NOMO-1 (cell line): Measurements from ENCODE around the gene DGCR6L.
"Not testable (repeated sequence)": the region's sequence is repeated elsewhere in the genome, so short reads cannot be mapped to it uniquely, and the experiment has no call there.

Experiments used
- DNase-seq, 2 experiments: peaks; one replicate each; lab custom pipeline; 2025; ENCODE audit not compliant: unreplicated experiment in 2 of 2; lab: John Stamatoyannopoulos, UW

Gene DGCR6L

GRCh38 chr22:20295262-20296064 lies 24.4 kb downstream of the DGCR6L start:
- DNase-seq, result no peak

GRCh38 chr22:20292673-20293232 lies 27.1 kb downstream of the DGCR6L start:
- no peak for DNase-seq

- no peak for DNase-seq
These were observed 27.8 kb downstream of the DGCR6L start for GRCh38 chr22:20292108-20292507.

GRCh38 chr22:20291604-20292063 lies 28.2 kb downstream of the DGCR6L start:
- DNase-seq, result no peak

GRCh38 chr22:20291249-20291586 lies 28.6 kb downstream of the DGCR6L start:
- no peak for DNase-seq

- DNase-seq, result no peak
These were observed 29.1 kb downstream of the DGCR6L start for GRCh38 chr22:20290578-20291248.

GRCh38 chr22:20290045-20290392 lies 29.8 kb downstream of the DGCR6L start:
- no peak for DNase-seq

GRCh38 chr22:20289182-20290044 lies 30.4 kb downstream of the DGCR6L start:
- not testable (repeated sequence) for DNase-seq

- DNase-seq, result not testable (repeated sequence)
These were observed 33.0 kb downstream of the DGCR6L start for GRCh38 chr22:20286784-20287423.

GRCh38 chr22:20286312-20286660 lies 33.6 kb downstream of the DGCR6L start:
- not testable (repeated sequence) for DNase-seq

- peak in 1 of 2 experiments; percentile 34 for DNase-seq
These were observed 34.2 kb downstream of the DGCR6L start for GRCh38 chr22:20285473-20286311.

GRCh38 chr22:20284471-20285086 lies 35.3 kb downstream of the DGCR6L start:
- no peak for DNase-seq

GRCh38 chr22:20283674-20284066 lies 36.2 kb downstream of the DGCR6L start:
- DNase-seq, result no peak

GRCh38 chr22:20282901-20283673 lies 36.8 kb downstream of the DGCR6L start:
- no peak for DNase-seq

- no peak for DNase-seq
These were observed 38.0 kb downstream of the DGCR6L start for GRCh38 chr22:20281891-20282290.

- not testable (repeated sequence) for DNase-seq
These were observed 38.4 kb downstream of the DGCR6L start for GRCh38 chr22:20281473-20281872.

GRCh38 chr22:20280866-20281265 lies 39.0 kb downstream of the DGCR6L start:
- DNase-seq, result no peak

- not testable (repeated sequence) for DNase-seq
These were observed 39.7 kb downstream of the DGCR6L start for GRCh38 chr22:20280163-20280562.
